Measurements from ENCODE around the gene COL6A3. TPM values are rescaled to one million over a fixed set of nuclear protein-coding genes. Genes with fewer than 3 reads are reported as not detected.

The COL6A3 gene
- total and polyA plus RNA-seq, 7 experiments from 2014 or later: 0.02 to 3.1 (median 2.2) TPM

DNA sequence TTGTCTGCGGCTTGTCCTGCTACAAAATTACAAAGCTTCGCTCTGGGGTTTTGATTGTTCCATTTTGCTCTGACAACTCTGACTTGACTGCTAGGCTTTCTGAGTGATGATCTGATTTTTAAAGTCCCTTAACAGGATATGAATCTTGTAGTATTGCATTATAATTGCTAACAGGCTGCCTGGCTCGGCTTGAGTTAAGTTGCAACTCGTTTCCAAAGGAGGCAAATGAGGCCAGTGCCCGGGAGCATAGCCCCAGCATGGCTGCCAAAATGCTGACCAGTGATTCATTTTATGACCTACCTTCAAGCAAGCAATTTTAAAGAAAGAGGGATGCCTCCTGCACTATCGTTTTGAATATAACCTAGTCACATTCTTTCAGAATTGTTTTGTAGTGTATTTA is 135.4 kb downstream of the COL6A3 start:
- intact Hi-C loops (cut with micrococcal nuclease): no loop called here
- Mint-ChIP-seq H3K9me3 (no peaks in the 10 kb centered on the region), H3K4me1 (peaks cover 0 to 2% (median 0%) of the 10 kb centered on the region in 7 donors), H3K4me3 (no peak overlapping the region), H3K27ac (no peak overlapping the region), H3K27me3 (peaks cover 4 to 26% (median 14%) of the 10 kb centered on the region in 5 donors), H3K36me3 (no peaks in the 10 kb centered on the region)
- Histone ChIP-seq H3K4me1 (ENCODE audit: control insufficient read depth in 2 of 2, insufficient read depth in 2 of 2, low read length in 2 of 2) (no peaks in the 10 kb centered on the region), H3K4me3 (ENCODE audit: low read length) (no peak overlapping the region), H3K27ac (ENCODE audit: low read depth, low read length) (no peak overlapping the region), H3K27me3 (ENCODE audit: control insufficient read depth in 2 of 2, insufficient read depth in 2 of 2, low read length in 2 of 2) (no peaks in the 10 kb centered on the region), H3K36me3 (ENCODE audit: control insufficient read depth in 2 of 3, insufficient read depth in 3 of 3, low read length in 3 of 3) (no peaks in the 10 kb centered on the region), H3K9me3 (ENCODE audit: control insufficient read depth in 2 of 3, low read length in 3 of 3) (no peaks in the 10 kb centered on the region)
- CTCF ChIA-PET: no interaction called here
- DNase-seq: no peak
- ATAC-seq: no peak
- POLR2A ChIA-PET: no interaction called here

DNA sequence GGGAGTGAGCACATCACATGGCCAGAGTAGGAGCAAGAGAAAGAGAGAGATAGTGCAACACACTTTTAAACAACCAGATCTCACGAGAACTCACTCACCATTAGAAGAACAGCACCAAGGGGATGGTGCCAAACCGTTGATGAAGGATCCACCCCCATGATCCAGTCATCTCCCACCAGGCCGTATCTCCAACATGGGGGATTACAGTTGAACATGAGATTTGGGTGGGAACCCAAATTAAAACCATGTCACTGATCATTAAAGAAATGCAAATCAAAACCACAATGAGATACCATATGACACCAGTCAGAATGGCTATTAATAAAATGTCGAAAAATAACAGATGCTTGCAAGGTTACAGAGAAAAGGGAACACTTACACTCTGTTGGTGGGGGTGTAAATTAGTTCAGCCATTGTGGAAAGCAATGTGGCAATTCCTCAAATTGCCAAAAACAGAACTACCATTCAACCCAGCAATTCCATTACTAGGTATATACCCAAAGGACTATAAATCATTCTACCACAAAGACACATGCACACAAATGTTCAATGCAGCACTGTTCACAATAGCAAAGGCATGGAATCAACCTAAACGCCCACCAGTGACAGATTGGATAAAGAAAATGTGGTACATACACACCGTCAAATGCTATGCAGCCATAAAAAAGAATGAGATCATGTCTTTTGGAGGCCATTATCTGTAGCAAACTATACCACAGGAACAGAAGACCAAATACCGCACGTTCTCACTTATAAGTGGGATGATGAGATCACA is 137.1 kb downstream of the COL6A3 start:
- ATAC-seq: no peak

More for the DNA sequence above, 137.1 kb downstream of the COL6A3 start:
- Mint-ChIP-seq H3K27me3 (peaks cover 4 to 23% (median 14%) of the 10 kb centered on the region in 5 donors), H3K9me3 (no peaks in the 10 kb centered on the region), H3K27ac (no peak overlapping the region), H3K4me1 (no peaks in the 10 kb centered on the region), H3K36me3 (no peaks in the 10 kb centered on the region), H3K4me3 (no peak overlapping the region)
- Histone ChIP-seq H3K4me1 (ENCODE audit: control insufficient read depth in 2 of 2, insufficient read depth in 2 of 2, low read length in 2 of 2) (no peaks in the 10 kb centered on the region), H3K27ac (ENCODE audit: low read depth, low read length) (no peak overlapping the region), H3K27me3 (ENCODE audit: control insufficient read depth in 2 of 2, insufficient read depth in 2 of 2, low read length in 2 of 2) (no peaks in the 10 kb centered on the region), H3K36me3 (ENCODE audit: control insufficient read depth in 2 of 3, insufficient read depth in 3 of 3, low read length in 3 of 3) (no peaks in the 10 kb centered on the region), H3K9me3 (ENCODE audit: control insufficient read depth in 2 of 3, low read length in 3 of 3) (no peaks in the 10 kb centered on the region), H3K4me3 (ENCODE audit: low read length) (no peak overlapping the region)
- POLR2A ChIA-PET: interaction anchor here (0.6 kb wide), 1 partner anchor 942 kb away, joined by 3 read pairs; no protein-coding TSS in a partner anchor
- CTCF ChIA-PET: no interaction called here
- no peak for DNase-seq
- intact Hi-C loops (cut with micrococcal nuclease): no loop called here

Other genes with a start within 250 kb of the COL6A3 start
- gene MLPH, start 73.1 kb upstream of the COL6A3 start, total RNA-seq: not detected
- gene MLPH, start 73.1 kb upstream of the COL6A3 start, polyA plus RNA-seq: not detected
- not detected for gene PRLH, start 152.4 kb upstream of the COL6A3 start, total RNA-seq
- gene PRLH, start 152.4 kb upstream of the COL6A3 start, polyA plus RNA-seq: not detected
- gene RAB17, start 176.6 kb upstream of the COL6A3 start, total RNA-seq: not detected
- not detected for gene RAB17, start 176.6 kb upstream of the COL6A3 start, polyA plus RNA-seq
- 100 to 1,000 TPM in 4 of 5 experiments, 10 to 100 TPM in 1; 96.3 to 257 (median 114) TPM for gene LRRFIP1, start 213.4 kb upstream of the COL6A3 start, total RNA-seq
- 10 to 100 TPM; 82.2 to 94.0 TPM for gene LRRFIP1, start 213.4 kb upstream of the COL6A3 start, polyA plus RNA-seq

Data from naive thymus-derived CD4-positive, alpha-beta T cell (primary cell).